ENCODE measurements around the gene DGLUCY.

DGLUCY gene

GRCh38 chr14:91269076-91269991 lies 155.5 kb downstream of the DGLUCY start:
- no peak for TF ChIP-seq CTCF (IDR thresholded peaks at IDR 0.05)

GRCh38 chr14:91270188-91270587 lies 156.3 kb downstream of the DGLUCY start:
- no peak for TF ChIP-seq CTCF (IDR thresholded peaks at IDR 0.05)

GRCh38 chr14:91270619-91271018 lies 156.7 kb downstream of the DGLUCY start:
- TF ChIP-seq CTCF (IDR thresholded peaks at IDR 0.05): no peak

- TF ChIP-seq CTCF (IDR thresholded peaks at IDR 0.05): no peak
Measured at GRCh38 chr14:91271639-91272038, 157.8 kb downstream of the DGLUCY start.

GRCh38 chr14:91272341-91273272 lies 158.7 kb downstream of the DGLUCY start:
- TF ChIP-seq CTCF (IDR thresholded peaks at IDR 0.05): no peak

- TF ChIP-seq CTCF (IDR thresholded peaks at IDR 0.05): no peak
Measured at GRCh38 chr14:91273273-91273884, 159.5 kb downstream of the DGLUCY start.

- TF ChIP-seq CTCF (IDR thresholded peaks at IDR 0.05): no peak
Measured at GRCh38 chr14:91273885-91274273, 160.0 kb downstream of the DGLUCY start.

Data from LNCAP (cell line).